Mucosa of stomach (tissue), 1 donor: ENCODE measurements around the gene PEAK3.

Experiments used
- H3K27me3 ChIP-seq: one replicate; pipeline ENCODE4 v1.7.0; 2013; ENCODE audit warnings: mild to moderate bottlenecking, low read length; ENCODE audit not compliant: control insufficient read depth, insufficient read depth
- H3K36me3 ChIP-seq: one replicate; pipeline ENCODE4 v1.7.0; 2013; ENCODE audit warnings: low read length; ENCODE audit not compliant: control insufficient read depth, insufficient read depth
- H3K4me1 ChIP-seq: one replicate; pipeline ENCODE4 v1.7.0; 2013; ENCODE audit warnings: mild to moderate bottlenecking, low read length; ENCODE audit not compliant: control insufficient read depth, insufficient read depth
- H3K4me3 ChIP-seq: one replicate; pipeline ENCODE4 v1.7.0; 2013; ENCODE audit warnings: low read length
- H3K9ac ChIP-seq: one replicate; pipeline ENCODE4 v1.7.0; 2013; ENCODE audit warnings: mild to moderate bottlenecking, low read length, moderate library complexity
- H3K9me3 ChIP-seq: one replicate; pipeline ENCODE4 v1.7.0; 2013; ENCODE audit warnings: mild to moderate bottlenecking, low read length, moderate library complexity; ENCODE audit not compliant: control insufficient read depth
- donor health status: Pancreatic carcinoma.

The PEAK3 gene

DNA sequence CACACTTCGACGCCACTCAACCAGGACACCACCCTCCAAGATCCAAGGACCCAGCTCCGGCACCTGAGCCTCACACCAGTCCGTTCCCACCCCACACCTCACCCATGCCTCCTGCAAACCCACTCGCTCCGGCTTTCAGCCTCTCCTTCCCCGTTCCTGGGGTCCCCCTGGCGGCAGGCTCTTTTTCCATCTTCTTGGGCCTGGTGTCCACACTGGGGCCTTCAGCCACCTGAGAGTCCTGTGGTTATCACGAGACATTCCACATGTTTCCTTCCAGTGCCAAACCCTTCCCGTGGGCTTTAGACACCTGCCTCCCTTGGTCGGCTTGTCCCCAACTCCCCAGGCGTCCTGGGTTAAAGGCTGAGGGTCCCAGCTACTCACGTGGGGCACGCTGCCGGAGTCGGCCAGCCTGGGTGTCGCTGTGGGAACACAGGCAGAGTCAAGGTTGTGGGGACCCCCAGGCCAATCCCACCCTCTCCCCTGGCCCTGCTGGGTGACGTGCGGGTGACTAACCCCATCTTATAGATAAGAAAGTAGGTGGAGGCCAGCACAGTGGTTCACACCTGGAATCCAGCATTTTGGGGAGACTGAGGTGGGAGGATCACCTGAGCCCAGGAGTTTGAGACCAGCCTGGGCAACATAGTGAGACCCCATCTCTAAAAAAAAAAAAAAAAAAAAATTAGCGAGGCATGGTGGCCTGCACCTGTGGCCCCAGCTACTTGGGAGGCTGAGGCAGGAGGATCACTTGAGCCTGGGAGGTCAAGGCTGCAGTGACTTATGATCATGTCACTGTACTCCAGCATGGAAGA, 27.7 kb downstream of the PEAK3 start:
- H3K36me3 ChIP-seq: no peaks in the 10 kb centered on the region
- no peak overlapping the region for H3K9ac ChIP-seq
- no peaks in the 10 kb centered on the region for H3K9me3 ChIP-seq
- H3K4me3 ChIP-seq: no peak overlapping the region
- H3K27me3 ChIP-seq: peaks cover 52% of the 10 kb centered on the region
- peaks cover 29% of the 10 kb centered on the region for H3K4me1 ChIP-seq

DNA sequence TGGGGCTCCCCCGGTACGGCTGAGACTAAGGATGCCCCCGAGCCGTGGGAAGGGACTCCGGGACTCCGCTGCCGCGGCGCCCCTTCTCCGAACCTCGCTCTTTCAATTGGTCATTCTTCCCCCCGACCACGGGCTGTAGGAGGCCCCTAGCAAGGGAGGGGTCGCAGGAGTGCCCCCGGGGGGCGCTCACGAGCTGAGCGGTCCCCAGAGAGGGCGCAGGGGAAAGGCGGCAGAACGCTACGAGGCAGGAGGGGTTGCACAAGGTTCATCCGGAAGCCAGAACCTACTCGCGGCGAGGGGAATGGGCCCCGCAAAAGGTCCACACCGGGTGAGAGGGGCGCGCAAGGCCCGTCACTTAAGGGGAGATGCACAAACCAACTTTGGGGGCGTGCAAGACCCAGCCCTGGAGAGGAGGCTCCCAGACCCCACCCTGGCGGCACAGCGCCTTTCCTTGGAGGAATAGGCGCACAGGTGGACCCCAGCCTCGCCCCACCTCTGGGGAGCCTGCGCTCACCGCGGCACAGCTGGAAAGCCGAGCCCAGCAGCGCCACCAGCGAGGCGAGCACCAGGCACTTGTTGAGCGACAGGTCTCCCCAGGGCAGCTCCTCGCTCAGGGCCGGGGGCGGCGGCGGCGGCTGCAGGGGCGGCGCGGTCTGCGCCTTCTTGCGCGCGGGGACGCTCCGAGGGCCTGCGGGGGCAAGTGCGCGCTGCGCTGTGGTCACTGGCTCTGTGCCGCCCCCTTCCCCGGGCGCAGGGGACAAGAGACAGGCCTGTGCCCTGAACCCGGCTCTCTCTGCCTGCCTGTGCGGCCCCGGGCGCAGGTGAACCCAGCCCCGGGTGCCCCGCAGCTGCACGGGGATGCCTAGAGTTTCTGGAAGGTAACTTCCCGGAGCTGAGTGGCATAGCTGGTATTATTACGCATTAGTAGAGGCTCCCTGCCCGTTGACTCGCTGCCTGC, 28.6 kb downstream of the PEAK3 start:
- Histone ChIP-seq H3K27me3 (peaks cover 60% of the 10 kb centered on the region), H3K4me3 (no peak overlapping the region)

DNA sequence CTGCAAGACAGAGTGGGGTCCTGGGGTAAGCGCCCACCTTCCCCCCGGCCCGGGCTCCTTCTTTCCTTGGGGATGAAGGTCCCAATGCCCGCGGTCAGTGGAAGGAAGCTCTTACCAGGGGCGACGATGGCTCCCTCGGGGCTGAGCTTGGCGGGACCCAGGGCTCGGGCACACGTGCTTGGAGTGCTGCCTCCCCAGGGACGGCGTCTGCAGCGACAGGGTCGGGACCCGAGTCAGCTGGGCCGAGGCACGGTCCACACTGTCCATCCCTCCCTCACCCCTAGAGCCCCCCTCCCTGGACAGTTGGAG, 29.2 kb downstream of the PEAK3 start:
- Histone ChIP-seq H3K36me3 (no peaks in the 10 kb centered on the region), H3K9ac (no peak overlapping the region), H3K4me1 (peaks cover 29% of the 10 kb centered on the region), H3K27me3 (peaks cover 60% of the 10 kb centered on the region), H3K4me3 (no peak overlapping the region), H3K9me3 (no peaks in the 10 kb centered on the region)

More for the DNA sequence above, 28.6 kb downstream of the PEAK3 start:
- no peaks in the 10 kb centered on the region for H3K36me3 ChIP-seq
- peaks cover 29% of the 10 kb centered on the region for H3K4me1 ChIP-seq
- H3K9ac ChIP-seq: no peak overlapping the region
- H3K9me3 ChIP-seq: no peaks in the 10 kb centered on the region

DNA sequence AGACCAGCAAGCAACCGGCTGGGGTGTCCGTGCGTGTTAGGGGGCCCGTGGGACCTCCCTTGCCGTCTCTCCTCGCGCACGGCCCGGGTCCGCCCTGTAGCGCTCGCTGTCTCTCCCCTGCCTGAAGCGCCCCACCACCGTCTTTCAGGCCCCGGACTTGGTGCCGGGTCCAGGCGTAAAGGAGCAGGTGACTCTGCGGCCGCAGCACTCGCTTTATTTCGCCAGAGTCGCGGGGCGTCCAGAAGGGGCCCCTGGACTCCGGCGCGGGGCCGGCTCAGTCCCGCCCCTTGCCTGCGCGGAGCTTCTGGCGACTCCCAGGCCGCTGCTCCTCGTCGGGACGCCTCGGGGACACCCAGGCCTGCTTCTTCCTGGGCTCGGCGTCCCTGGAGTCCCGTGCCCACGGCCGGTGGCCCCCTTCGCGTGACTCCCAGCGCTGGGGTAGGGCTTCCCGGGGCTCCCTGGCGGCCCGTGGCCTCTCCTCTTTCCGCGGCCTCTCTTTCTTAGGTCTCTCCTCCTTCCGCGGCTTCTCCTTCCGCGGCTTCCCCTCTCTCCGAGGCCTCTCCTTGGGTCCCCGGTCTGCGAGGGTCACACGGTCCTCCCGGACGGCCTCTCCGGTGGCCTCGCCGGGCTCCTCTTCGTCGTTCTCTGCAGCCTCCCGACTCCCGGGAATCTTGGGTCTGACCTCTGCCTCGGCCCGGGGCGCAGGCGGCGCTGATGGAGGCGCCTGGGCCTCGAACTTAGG, 29.7 kb downstream of the PEAK3 start:
- Histone ChIP-seq H3K4me3 (no peak overlapping the region), H3K36me3 (no peaks in the 10 kb centered on the region), H3K27me3 (peaks cover 60% of the 10 kb centered on the region), H3K9ac (no peak overlapping the region), H3K4me1 (peaks cover 29% of the 10 kb centered on the region), H3K9me3 (no peaks in the 10 kb centered on the region)

DNA sequence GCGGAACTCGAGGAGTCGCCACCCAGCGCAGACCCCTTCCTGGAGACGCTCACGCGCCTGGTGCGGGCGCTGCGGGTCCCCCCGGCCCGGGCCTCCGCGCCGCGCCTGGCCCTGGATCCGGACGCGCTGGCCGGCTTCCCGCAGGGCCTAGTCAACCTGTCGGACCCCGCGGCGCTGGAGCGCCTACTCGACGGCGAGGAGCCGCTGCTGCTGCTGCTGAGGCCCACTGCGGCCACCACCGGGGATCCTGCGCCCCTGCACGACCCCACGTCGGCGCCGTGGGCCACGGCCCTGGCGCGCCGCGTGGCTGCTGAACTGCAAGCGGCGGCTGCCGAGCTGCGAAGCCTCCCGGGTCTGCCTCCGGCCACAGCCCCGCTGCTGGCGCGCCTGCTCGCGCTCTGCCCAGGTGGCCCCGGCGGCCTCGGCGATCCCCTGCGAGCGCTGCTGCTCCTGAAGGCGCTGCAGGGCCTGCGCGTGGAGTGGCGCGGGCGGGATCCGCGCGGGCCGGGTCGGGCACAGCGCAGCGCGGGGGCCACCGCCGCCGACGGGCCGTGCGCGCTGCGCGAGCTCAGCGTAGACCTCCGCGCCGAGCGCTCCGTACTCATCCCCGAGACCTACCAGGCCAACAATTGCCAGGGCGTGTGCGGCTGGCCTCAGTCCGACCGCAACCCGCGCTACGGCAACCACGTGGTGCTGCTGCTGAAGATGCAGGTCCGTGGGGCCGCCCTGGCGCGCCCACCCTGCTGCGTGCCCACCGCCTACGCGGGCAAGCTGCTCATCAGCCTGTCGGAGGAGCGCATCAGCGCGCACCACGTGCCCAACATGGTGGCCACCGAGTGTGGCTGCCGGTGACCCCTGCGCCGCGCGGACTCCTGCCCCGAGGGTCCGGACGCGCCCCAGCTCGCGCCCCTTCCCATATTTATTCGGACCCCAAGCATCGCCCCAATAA, 30.6 kb downstream of the PEAK3 start:
- Histone ChIP-seq H3K9ac (no peak overlapping the region), H3K4me3 (no peak overlapping the region), H3K36me3 (no peaks in the 10 kb centered on the region), H3K27me3 (peaks cover 60% of the 10 kb centered on the region), H3K9me3 (no peaks in the 10 kb centered on the region), H3K4me1 (peaks cover 29% of the 10 kb centered on the region)

DNA sequence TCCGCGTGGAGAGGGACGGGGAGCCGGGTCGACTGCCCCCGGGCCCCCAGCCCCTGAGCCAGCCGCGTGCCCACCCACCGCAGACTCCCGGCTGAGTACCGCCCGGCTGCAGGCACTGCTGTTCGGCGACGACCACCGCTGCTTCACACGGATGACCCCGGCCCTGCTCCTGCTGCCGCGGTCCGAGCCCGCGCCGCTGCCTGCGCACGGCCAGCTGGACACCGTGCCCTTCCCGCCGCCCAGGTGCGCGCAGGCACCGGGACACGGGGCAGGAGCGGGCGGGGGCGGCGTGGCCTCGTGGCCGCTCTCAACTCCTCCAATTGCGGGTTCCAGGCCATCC, 31.2 kb downstream of the PEAK3 start:
- Histone ChIP-seq H3K4me1 (peaks cover 29% of the 10 kb centered on the region), H3K4me3 (no peak overlapping the region), H3K36me3 (peaks cover 4% of the 10 kb centered on the region), H3K9me3 (no peaks in the 10 kb centered on the region), H3K27me3 (peaks cover 60% of the 10 kb centered on the region), H3K9ac (no peak overlapping the region)

DNA sequence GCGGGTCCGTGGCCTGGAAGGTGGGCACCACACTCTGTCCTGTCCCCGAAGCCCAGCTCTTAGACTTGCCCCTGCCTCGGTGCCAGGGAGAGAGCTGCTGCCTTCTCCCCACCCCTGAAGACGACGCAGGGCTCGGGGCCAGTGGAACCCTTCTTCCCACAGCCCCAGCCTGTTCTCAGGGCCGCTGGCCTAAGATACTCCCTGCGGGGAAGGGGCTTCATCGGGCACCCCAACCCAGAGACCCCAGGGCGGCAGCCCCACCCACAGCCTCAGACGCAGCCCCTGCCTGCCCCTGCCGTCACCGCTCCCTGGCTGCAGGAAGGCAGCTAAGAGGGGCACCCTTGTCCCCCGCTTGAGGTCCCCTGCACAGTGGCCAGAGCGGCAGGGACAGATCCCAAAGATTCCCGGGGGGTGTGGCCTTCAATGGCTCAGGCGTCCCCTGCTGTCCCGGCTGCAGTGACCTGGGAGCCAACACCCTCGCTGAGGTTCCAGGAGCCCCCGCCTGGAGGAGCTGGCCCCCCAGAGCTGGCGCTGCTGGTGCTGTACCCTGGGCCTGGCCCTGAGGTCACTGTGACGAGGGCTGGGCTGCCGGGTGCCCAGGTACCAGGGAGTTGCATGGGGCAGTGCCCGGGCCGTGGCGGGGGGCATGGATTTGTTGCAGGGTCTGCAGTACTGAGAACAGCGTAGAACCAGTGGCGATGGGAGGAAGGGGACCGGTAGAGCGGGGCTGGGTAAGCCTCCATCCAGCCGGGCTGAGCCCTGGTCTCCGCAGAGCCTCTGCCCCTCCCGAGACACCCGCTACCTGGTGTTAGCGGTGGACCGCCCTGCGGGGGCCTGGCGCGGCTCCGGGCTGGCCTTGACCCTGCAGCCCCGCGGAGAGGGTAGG, 31.9 kb downstream of the PEAK3 start:
- peaks cover 29% of the 10 kb centered on the region for H3K4me1 ChIP-seq
- peaks cover 60% of the 10 kb centered on the region for H3K27me3 ChIP-seq

DNA sequence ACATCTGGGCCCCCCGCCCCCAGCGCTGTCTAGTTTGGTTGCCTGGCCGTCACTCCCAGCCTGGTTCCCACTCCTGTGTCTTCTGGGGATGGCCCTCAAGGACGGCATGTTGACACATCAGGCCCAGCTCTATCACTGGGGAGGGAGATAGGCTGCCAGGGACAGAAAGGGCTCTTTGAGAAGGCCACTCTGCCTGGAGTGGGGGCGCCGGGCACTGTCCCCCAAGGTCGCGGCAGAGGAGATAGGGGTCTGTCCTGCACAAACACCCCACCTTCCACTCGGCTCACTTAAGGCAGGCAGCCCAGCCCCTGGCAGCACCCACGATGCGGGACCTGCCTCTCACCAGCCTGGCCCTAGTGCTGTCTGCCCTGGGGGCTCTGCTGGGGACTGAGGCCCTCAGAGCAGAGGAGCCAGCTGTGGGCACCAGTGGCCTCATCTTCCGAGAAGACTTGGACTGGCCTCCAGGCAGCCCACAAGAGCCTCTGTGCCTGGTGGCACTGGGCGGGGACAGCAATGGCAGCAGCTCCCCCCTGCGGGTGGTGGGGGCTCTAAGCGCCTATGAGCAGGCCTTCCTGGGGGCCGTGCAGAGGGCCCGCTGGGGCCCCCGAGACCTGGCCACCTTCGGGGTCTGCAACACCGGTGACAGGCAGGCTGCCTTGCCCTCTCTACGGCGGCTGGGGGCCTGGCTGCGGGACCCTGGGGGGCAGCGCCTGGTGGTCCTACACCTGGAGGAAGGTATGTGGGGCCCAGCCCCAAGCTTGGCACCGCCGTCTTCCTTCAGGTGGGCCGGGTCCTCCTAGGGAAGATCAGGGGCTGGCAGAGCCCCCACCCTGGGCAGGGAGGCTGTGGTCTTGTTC, 32.7 kb downstream of the PEAK3 start, which contains the start of gene AMH:
Gene AMH, plus strand, starts transcription at position 314 of the 857 bp plus-strand sequence. Its CDS starts 10 bp downstream, at position 324.
- H3K36me3 ChIP-seq: peaks cover 13% of the 10 kb centered on the region
- H3K27me3 ChIP-seq: peaks cover 59% of the 10 kb centered on the region
- no peak within 1 kb of the TSS for H3K9ac ChIP-seq
- H3K9me3 ChIP-seq: no peaks in the 10 kb centered on the region
- no peak within 1 kb of the TSS for H3K4me3 ChIP-seq
- peaks cover 29% of the 10 kb centered on the region for H3K4me1 ChIP-seq

More for the DNA sequence above, 31.9 kb downstream of the PEAK3 start:
- H3K4me3 ChIP-seq: no peak overlapping the region
- H3K9me3 ChIP-seq: no peaks in the 10 kb centered on the region
- no peak overlapping the region for H3K9ac ChIP-seq
- H3K36me3 ChIP-seq: peaks cover 9% of the 10 kb centered on the region

DNA sequence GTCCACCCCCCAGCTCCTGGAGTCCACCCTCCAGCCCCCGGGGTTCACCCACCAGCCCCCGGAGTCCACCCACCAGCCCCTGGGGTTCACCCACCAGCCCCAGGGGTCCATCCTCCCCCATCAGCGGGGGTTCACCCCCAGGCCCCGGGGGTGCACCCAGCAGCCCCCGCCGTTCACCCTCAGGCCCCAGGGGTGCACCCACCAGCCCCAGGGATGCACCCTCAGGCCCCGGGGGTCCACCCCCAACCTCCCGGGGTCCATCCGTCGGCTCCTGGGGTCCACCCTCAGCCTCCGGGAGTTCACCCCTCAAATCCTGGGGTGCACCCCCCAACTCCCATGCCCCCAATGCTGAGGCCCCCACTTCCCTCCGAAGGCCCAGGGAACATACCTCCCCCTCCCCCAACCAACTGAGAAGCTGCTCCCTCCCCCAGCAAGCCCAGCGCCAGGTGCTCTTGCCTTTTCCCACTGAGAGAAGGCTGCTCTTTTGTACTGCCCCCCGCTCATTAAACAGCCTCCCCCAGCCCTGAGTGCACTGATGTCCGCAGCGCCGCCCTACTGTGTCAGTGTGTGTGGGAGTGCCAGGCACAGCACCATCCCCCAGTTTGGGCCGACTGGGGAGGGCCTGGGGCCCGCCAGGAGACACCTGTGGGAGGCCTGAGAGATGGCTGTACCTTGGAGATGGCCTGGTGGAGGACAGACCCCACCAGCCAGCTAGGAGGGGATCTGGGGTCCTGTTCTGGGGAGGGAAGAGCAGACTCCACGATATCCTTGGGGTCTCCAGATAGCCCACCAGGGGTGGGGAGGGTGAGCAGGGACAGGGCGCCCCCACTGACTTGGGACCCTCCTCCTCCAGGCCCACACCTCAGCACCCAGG, 33.6 kb downstream of the PEAK3 start:
- peaks cover 24% of the 10 kb centered on the region for H3K4me1 ChIP-seq

More for the DNA sequence above, 33.6 kb downstream of the PEAK3 start:
- no peak overlapping the region for H3K9ac ChIP-seq
- H3K4me3 ChIP-seq: no peak overlapping the region
- H3K9me3 ChIP-seq: no peaks in the 10 kb centered on the region
- peaks cover 18% of the 10 kb centered on the region for H3K36me3 ChIP-seq
- H3K27me3 ChIP-seq: peaks cover 50% of the 10 kb centered on the region
